GM12873 (cell line): ENCODE measurements around the gene ACO2.

Experiments
- CTCF ChIP-seq: IDR thresholded peaks from 2 replicates; pipeline ENCODE4 v1.5.1; 2012; ENCODE audit warnings: low read depth, mild to moderate bottlenecking, moderate library complexity, low read length, control low read depth; ENCODE audit not compliant: insufficient read depth; ENCODE audit errors: missing control alignments

The ACO2 gene

GRCh38 chr22:41480397-41480735 lies 11.4 kb downstream of the ACO2 start:
- TF ChIP-seq CTCF: no peak

- TF ChIP-seq CTCF: no peak
Measured at GRCh38 chr22:41481131-41481830, 12.4 kb downstream of the ACO2 start.

GRCh38 chr22:41481925-41482318 lies 13.0 kb downstream of the ACO2 start:
- no peak for TF ChIP-seq CTCF

- no peak for TF ChIP-seq CTCF
Measured at GRCh38 chr22:41482319-41482935, 13.5 kb downstream of the ACO2 start.

GRCh38 chr22:41485033-41485432 lies 16.1 kb downstream of the ACO2 start:
- TF ChIP-seq CTCF: no peak

- TF ChIP-seq CTCF: no peak
Measured at GRCh38 chr22:41487037-41487935, 18.4 kb downstream of the ACO2 start.

- TF ChIP-seq CTCF: no peak
Measured at GRCh38 chr22:41488076-41488475, 19.2 kb downstream of the ACO2 start.
